ENCODE measurements around the gene NDEL1. TPM values are rescaled to one million over a fixed set of nuclear protein-coding genes. Genes with fewer than 3 reads are reported as not detected.

The NDEL1 gene
- total and polyA plus RNA-seq, 9 of the 15 experiments (the other 6 are each of a cell fraction or from before 2014, with no cell fraction given) = 0.86 to 30.5 (median 22.7) TPM

- Histone ChIP-seq H2AFZ (ENCODE audit: low read depth, low read length) (no peak overlapping the region), H4K20me1 (replicated peaks; ENCODE audit: control insufficient read depth, insufficient read depth, low read length) (0 out of 2 replicates have a peak, but pooled peaks cover 4% of the 10 kb centered on the region), H3K4me2 (ENCODE audit: insufficient read depth, low read length) (no peak overlapping the region), H3K4me3 (no peak overlapping the region), H3K4me1 (replicated peaks in 1 of 2; ENCODE audit: control insufficient read depth in 2 of 2, insufficient read depth in 2 of 2, low read length in 2 of 2) (no peaks in the 10 kb centered on the region), H3K27me3 (ENCODE audit: control insufficient read depth in 2 of 2, insufficient read depth in 2 of 2, low read length in 2 of 2) (no peaks in the 10 kb centered on the region), H3K9me3 (replicated peaks; ENCODE audit: control insufficient read depth, insufficient read depth, low read depth, low read length) (no peaks in the 10 kb centered on the region), H3K79me2 (ENCODE audit: control insufficient read depth, insufficient read depth, low read length) (no peaks in the 10 kb centered on the region), H3K9me1 (ENCODE audit: control insufficient read depth, insufficient read depth, low read length) (no peaks in the 10 kb centered on the region), H3K36me3 (ENCODE audit: control insufficient read depth, insufficient read depth, low read length) (peaks cover 95% of the 10 kb centered on the region; the same call in 2 of the 3 replicates), H3K9ac (ENCODE audit: insufficient read depth in 1 of 2, low read depth in 2 of 2, low read length in 2 of 2) (no peak overlapping the region), H3K27ac (ENCODE audit: extremely low read depth, low read depth, low read length) (no peak overlapping the region)
- TF ChIP-seq, protein P1, sequence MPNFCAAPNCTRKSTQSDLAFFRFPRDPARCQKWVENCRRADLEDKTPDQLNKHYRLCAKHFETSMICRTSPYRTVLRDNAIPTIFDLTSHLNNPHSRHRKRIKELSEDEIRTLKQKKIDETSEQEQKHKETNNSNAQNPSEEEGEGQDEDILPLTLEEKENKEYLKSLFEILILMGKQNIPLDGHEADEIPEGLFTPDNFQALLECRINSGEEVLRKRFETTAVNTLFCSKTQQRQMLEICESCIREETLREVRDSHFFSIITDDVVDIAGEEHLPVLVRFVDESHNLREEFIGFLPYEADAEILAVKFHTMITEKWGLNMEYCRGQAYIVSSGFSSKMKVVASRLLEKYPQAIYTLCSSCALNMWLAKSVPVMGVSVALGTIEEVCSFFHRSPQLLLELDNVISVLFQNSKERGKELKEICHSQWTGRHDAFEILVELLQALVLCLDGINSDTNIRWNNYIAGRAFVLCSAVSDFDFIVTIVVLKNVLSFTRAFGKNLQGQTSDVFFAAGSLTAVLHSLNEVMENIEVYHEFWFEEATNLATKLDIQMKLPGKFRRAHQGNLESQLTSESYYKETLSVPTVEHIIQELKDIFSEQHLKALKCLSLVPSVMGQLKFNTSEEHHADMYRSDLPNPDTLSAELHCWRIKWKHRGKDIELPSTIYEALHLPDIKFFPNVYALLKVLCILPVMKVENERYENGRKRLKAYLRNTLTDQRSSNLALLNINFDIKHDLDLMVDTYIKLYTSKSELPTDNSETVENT (CRISPR knock-in tag; IDR thresholded peaks at IDR 0.05) = no peak
- TF ChIP-seq, protein P2, sequence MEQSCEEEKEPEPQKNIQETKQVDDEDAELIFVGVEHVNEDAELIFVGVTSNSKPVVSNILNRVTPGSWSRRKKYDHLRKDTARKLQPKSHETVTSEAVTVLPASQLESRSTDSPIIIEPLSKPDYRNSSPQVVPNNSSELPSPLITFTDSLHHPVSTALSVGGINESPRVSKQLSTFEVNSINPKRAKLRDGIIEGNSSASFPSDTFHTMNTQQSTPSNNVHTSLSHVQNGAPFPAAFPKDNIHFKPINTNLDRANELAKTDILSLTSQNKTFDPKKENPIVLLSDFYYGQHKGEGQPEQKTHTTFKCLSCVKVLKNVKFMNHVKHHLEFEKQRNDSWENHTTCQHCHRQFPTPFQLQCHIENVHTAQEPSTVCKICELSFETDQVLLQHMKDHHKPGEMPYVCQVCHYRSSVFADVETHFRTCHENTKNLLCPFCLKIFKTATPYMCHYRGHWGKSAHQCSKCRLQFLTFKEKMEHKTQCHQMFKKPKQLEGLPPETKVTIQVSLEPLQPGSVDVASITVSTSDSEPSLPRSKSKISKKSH (CRISPR knock-in tag; IDR thresholded peaks at IDR 0.05) = no peak
- TF ChIP-seq, protein P3, sequence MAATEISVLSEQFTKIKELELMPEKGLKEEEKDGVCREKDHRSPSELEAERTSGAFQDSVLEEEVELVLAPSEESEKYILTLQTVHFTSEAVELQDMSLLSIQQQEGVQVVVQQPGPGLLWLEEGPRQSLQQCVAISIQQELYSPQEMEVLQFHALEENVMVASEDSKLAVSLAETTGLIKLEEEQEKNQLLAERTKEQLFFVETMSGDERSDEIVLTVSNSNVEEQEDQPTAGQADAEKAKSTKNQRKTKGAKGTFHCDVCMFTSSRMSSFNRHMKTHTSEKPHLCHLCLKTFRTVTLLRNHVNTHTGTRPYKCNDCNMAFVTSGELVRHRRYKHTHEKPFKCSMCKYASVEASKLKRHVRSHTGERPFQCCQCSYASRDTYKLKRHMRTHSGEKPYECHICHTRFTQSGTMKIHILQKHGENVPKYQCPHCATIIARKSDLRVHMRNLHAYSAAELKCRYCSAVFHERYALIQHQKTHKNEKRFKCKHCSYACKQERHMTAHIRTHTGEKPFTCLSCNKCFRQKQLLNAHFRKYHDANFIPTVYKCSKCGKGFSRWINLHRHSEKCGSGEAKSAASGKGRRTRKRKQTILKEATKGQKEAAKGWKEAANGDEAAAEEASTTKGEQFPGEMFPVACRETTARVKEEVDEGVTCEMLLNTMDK (IDR thresholded peaks at IDR 0.05; ENCODE audit: borderline replicate concordance, insufficient read depth, low read depth, low read length, poor library complexity, severe bottlenecking) = no peak
- TF ChIP-seq RBM39 (optimal IDR thresholded peaks at IDR 0.05; ENCODE audit: low read depth, low read length) (no peak), FOXA3 (CRISPR knock-in tag; conservative IDR thresholded peaks at IDR 0.05 in 1 of 2, IDR thresholded peaks at IDR 0.05 in 1 of 2) (no peak), ZBED1 (IDR thresholded peaks at IDR 0.05) (no peak), RUNX1 (IDR thresholded peaks at IDR 0.05; ENCODE audit: low read depth) (no peak), POLR2A (conservative IDR thresholded peaks at IDR 0.05) (no peak)
- POLR2A ChIA-PET = interaction anchor here (1.0 kb wide), 1 partner anchor 18 kb away, joined by 3 read pairs; no protein-coding TSS in a partner anchor
- CTCF ChIA-PET (ENCODE audit: low intra/inter-chr PET ratio) = no interaction called here
- ATAC-seq = no peak
- 98% methylated on average over 6 of the region's 8 CpGs for WGBS (ENCODE audit: insufficient coverage, low coverage, missing lambda C conversion rate)
- no peak for FAIRE-seq
- BruUV-seq (replicated peaks) = no TSS peak
- intact Hi-C loops (cut with micrococcal nuclease) = no loop called here
- in situ Hi-C loops (cut with MboI) = no loop called here
- no peak for DNase-seq (ENCODE audit: extremely low read depth in 1 of 4, low spot score in 3 of 4)
Observed at GRCh38 chr17:8477171-8477570, 41.5 kb downstream of the NDEL1 start.

All from K562 (cell line).